ENCODE data around the gene ORAI2. TPM values are rescaled to one million over a fixed set of nuclear protein-coding genes. Genes with fewer than 3 reads are reported as not detected.

Gene ORAI2
- total and polyA plus RNA-seq, 2 of the 8 experiments (the other 6 are each of a cell fraction or from before 2014, with no cell fraction given): 20.7 to 35.2 TPM

- TF ChIP-seq USF2 (IDR thresholded peaks at IDR 0.05; ENCODE audit: low read length): peak; percentile 77
- no peak for TF ChIP-seq EP300 (IDR thresholded peaks at IDR 0.05; ENCODE audit: borderline replicate concordance in 1 of 2, low read depth in 2 of 2, low read length in 2 of 2)
- TF ChIP-seq TBP (IDR thresholded peaks at IDR 0.05; ENCODE audit: low read depth, low read length): no peak
- peak; percentile 57 for TF ChIP-seq PHF8 (conservative IDR thresholded peaks at IDR 0.05; ENCODE audit: low read depth, low read length)
- TF ChIP-seq ATF3 (IDR thresholded peaks at IDR 0.05; ENCODE audit: insufficient read depth, low read depth, low read length): peak; percentile 34; the same call in 1 of the 2 replicates
- peak; percentile 56; the same call in 1 of the 2 replicates for TF ChIP-seq MAX (IDR thresholded peaks at IDR 0.05)
- TF ChIP-seq SIN3A (conservative IDR thresholded peaks at IDR 0.05 in 1 of 2, IDR thresholded peaks at IDR 0.05 in 1 of 2; ENCODE audit: low read depth in 1 of 2, low read length in 2 of 2): 0 out of 4 replicates have a peak, but pooled peaks have one; percentile 4 to 44
- peak; percentile 40 for TF ChIP-seq ASH2L (IDR thresholded peaks at IDR 0.05; ENCODE audit: low read length)
- TF ChIP-seq EGR1 (IDR thresholded peaks at IDR 0.05; ENCODE audit: borderline replicate concordance, low read depth, low read length): peak; percentile 78; the same call in 1 of the 2 replicates
- no peak for TF ChIP-seq YY1 (IDR thresholded peaks at IDR 0.05; ENCODE audit: low read depth, low read length)
- no peak for TF ChIP-seq RXRA (IDR thresholded peaks at IDR 0.05; ENCODE audit: insufficient read depth, low read depth, low read length)
Measured at GRCh38 chr7:102433219-102434038, at the start of gene ORAI2 (continued).
